Mucosa of descending colon (tissue), 3 donors: ENCODE data around the gene SYT2. TPM values are rescaled to one million over a fixed set of nuclear protein-coding genes. Genes with fewer than 3 reads are reported as not detected.

ENCODE experiments used
- ATAC-seq: fragments of 200-7000 bp; cut with Tn5 transposase; one replicate; pipeline ENCODE4 v1.9.1; 2020; ENCODE audit warnings: mild to moderate bottlenecking, moderate library complexity
- DNase-seq, 3 donors: peaks; one replicate each; pipeline ENCODE4 v3.0.0-alpha.2; 2020
- H3K36me3 ChIP-seq: fragments of 200-600 bp; one replicate; pipeline ENCODE4 v1.8.0; 2021; ENCODE audit warnings: low read depth, mild to moderate bottlenecking
- H3K4me1 ChIP-seq: fragments of 200-600 bp; one replicate; pipeline ENCODE4 v1.8.0; 2021; ENCODE audit warnings: low read depth, mild to moderate bottlenecking
- H3K4me3 ChIP-seq: fragments of 200-600 bp; one replicate; pipeline ENCODE4 v1.8.0; 2021; ENCODE audit warnings: mild to moderate bottlenecking
- H3K9me3 ChIP-seq: fragments of 200-600 bp; one replicate; pipeline ENCODE4 v1.8.0; 2021; ENCODE audit warnings: mild to moderate bottlenecking
- CTCF ChIP-seq: fragments of 200-600 bp; IDR thresholded peaks from one replicate; pipeline ENCODE4 v1.8.0; 2022; ENCODE audit warnings: antibody characterized with exemption, mild to moderate bottlenecking
- intact Hi-C, 2 donors: fragments of 100-400 bp; cut with DNase I in 1 of 2; cut with micrococcal nuclease in 1 of 2; formaldehyde crosslinking; loops; one replicate each; pipeline versions ENCODE4 v1.11.0 to v1.11.1; 2022; cut with DNase I, micrococcal nuclease
- total RNA-seq, 3 donors: library from RNA; stranded (reverse); fragmentation: NEBNext Ultra II Directional in 2 of 3; extraction: Animal tissue kit (Norgen Biotek cat#: 25700) in 2 of 3; gene quantifications; one replicate each; pipeline versions ENCODE4 v1.2.1 to v1.2.4, GENCODE V29; 2021 to 2023
- donor health status: DM: no; HTN: no; CAD: no; lungs with moderate emphysema.
- donor health status: DM: no; HTN: no; CAD: no.
- donor health status: DM: no; HTN: yes; CAD: no.

The SYT2 gene
- total RNA-seq, 3 donors from 2014 or later: 0.16 to 0.43 TPM; not detected in 1

GRCh38 chr1:202688401-202688800 is 21.9 kb downstream of the SYT2 start:
- no peaks in the 10 kb centered on the region for H3K36me3 ChIP-seq
- H3K9me3 ChIP-seq: no peaks in the 10 kb centered on the region
- DNase-seq (no peak), ATAC-seq (no peak)
- H3K4me3 ChIP-seq: no peak overlapping the region
- intact Hi-C loops: no loop called here
- no peaks in the 10 kb centered on the region for H3K4me1 ChIP-seq
- no peak for TF ChIP-seq CTCF

- no peak overlapping the region for H3K4me3 ChIP-seq
- DNase-seq (no peak), ATAC-seq (no peak)
- no peaks in the 10 kb centered on the region for H3K36me3 ChIP-seq
- intact Hi-C loops: no loop called here
- no peaks in the 10 kb centered on the region for H3K4me1 ChIP-seq
- TF ChIP-seq CTCF: no peak
- no peaks in the 10 kb centered on the region for H3K9me3 ChIP-seq
These were observed 22.5 kb downstream of the SYT2 start for GRCh38 chr1:202687798-202688197.

- intact Hi-C loops: no loop called here
- no peak for ATAC-seq
These were observed 22.9 kb downstream of the SYT2 start for GRCh38 chr1:202687370-202687769.

DNA sequence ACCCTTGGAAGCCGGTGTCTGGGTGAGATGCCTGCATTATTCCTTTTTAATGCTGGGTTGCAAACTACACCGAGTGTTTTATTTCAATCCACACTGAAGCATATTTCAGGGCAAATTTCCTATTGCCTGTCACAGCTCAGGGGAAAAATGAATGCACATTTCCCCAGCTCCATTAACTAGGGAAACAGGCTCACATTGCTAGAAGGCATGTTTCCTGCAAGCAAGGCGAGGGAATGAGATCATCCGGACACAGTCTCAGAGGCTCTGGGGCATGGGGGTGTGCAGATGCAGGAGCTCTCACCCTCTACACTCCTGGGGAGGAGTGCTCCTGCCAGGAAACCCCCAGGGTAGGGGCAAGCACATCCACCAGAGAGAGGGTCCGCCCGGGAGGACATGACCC is 24.6 kb downstream of the SYT2 start:
- no peak for DNase-seq
- Histone ChIP-seq H3K9me3 (no peaks in the 10 kb centered on the region), H3K4me3 (no peak overlapping the region), H3K4me1 (no peaks in the 10 kb centered on the region), H3K36me3 (no peaks in the 10 kb centered on the region)
- no peak for TF ChIP-seq CTCF
- intact Hi-C loops: no loop called here
- ATAC-seq: no peak

More at GRCh38 chr1:202687370-202687769, 22.9 kb downstream of the SYT2 start:
- Histone ChIP-seq H3K4me3 (no peak overlapping the region), H3K4me1 (no peaks in the 10 kb centered on the region), H3K9me3 (no peaks in the 10 kb centered on the region), H3K36me3 (no peaks in the 10 kb centered on the region)
- no peak for DNase-seq
- no peak for TF ChIP-seq CTCF

GRCh38 chr1:202684716-202685115 is 25.5 kb downstream of the SYT2 start:
- Histone ChIP-seq H3K4me1 (no peaks in the 10 kb centered on the region), H3K4me3 (no peak overlapping the region), H3K36me3 (no peaks in the 10 kb centered on the region), H3K9me3 (no peaks in the 10 kb centered on the region)
- no peak for TF ChIP-seq CTCF
- intact Hi-C loops: no loop called here
- ATAC-seq: no peak
- DNase-seq: no peak

DNA sequence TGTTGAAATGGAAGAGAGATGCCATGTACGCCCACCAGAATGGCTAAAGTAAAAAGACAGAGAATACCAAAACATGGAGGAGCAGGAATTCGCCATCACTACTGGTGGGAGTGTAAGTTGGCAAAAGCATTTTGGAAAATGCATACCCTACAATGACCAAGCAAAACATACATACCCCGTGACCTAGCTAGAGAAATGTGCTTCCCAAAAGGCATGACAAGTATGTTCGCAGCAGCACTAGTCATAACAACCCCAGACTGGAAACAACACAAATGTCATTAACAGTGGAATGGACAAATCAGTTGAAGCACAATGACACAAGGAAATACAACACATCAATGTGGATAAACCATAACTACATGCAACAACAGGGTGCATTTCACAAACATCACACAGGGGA is 27.2 kb downstream of the SYT2 start:
- Histone ChIP-seq H3K36me3 (no peaks in the 10 kb centered on the region), H3K4me3 (no peak overlapping the region), H3K4me1 (no peaks in the 10 kb centered on the region), H3K9me3 (no peaks in the 10 kb centered on the region)
- TF ChIP-seq CTCF: no peak
- intact Hi-C loops: no loop called here
- ATAC-seq (no peak), DNase-seq (no peak)
